K562 treated with DMSO at 1 percent for 24 hours (cell line): ENCODE measurements around the gene PPFIA1. TPM values are rescaled to one million over a fixed set of nuclear protein-coding genes. Genes with fewer than 3 reads are reported as not detected.

Experiments used
- total RNA-seq: library from RNA; unstranded; fragments of 300-600 nt; gene quantifications from 2 replicates; pipeline ENCODE4 v1.2.3, GENCODE V29; 2022; ENCODE audit warnings: low read depth; ENCODE audit not compliant: insufficient read depth

Gene PPFIA1
- total RNA-seq, result 30.2 and 35.9 TPM in 2 replicates

GRCh38 chr11:70270104-70270876 is at the start of gene PPFIA1:
PPFIA1 (plus strand) TSS chr11:70270690; CDS start chr11:70272173, 1,483 bp downstream.

GRCh38 chr11:70397983-70398833 is 127.7 kb downstream of the PPFIA1 start, which contains the start of gene CTTN:
CTTN (plus strand) TSS chr11:70398529; CDS start chr11:70407298, 8,769 bp downstream.

Other genes starting within 250 kb of the PPFIA1 start
- gene ANO1, start 192.4 kb upstream of the PPFIA1 start, total RNA-seq, result not detected in 2 replicates
- 44.9 and 48.0 TPM in 2 replicates for gene FADD, start 67.4 kb upstream of the PPFIA1 start, total RNA-seq
- 121 and 129 TPM in 2 replicates for gene CTTN, start 127.8 kb downstream of the PPFIA1 start, total RNA-seq